ENCODE results near the gene PLA2G12B.
"Not testable (repeated sequence)": the region's sequence is repeated elsewhere in the genome, so short reads cannot be mapped to it uniquely, and the experiment has no call there.

DNA sequence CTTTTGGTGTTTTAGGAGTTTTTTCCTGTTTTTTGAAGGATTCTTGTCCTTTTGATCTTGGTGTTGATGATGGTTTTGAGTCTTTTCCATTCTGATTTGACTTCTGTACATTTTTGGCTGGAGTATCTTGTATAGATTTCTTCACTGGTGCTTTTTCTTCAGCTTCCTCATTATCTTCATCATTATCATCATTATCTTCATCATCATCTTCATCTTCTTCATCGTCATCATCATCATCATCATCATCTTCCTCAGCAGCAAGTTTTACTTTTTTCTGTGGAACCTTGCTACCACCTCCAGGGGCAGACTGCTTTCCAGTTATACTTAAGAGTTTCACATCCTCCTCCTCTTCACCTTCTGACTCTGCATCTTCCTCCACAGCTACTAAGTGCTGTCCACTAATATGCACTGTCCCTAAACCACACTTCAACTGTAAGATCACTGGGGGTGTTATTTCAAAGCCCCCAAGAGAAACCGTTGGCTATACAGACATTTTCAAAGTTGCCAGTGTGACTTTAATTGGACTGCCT lies 36.7 kb downstream of the PLA2G12B start:
- TF ChIP-seq, protein P1, sequence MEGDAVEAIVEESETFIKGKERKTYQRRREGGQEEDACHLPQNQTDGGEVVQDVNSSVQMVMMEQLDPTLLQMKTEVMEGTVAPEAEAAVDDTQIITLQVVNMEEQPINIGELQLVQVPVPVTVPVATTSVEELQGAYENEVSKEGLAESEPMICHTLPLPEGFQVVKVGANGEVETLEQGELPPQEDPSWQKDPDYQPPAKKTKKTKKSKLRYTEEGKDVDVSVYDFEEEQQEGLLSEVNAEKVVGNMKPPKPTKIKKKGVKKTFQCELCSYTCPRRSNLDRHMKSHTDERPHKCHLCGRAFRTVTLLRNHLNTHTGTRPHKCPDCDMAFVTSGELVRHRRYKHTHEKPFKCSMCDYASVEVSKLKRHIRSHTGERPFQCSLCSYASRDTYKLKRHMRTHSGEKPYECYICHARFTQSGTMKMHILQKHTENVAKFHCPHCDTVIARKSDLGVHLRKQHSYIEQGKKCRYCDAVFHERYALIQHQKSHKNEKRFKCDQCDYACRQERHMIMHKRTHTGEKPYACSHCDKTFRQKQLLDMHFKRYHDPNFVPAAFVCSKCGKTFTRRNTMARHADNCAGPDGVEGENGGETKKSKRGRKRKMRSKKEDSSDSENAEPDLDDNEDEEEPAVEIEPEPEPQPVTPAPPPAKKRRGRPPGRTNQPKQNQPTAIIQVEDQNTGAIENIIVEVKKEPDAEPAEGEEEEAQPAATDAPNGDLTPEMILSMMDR (IDR thresholded peaks at IDR 0.05): not testable (repeated sequence)
- TF ChIP-seq POLR2A (IDR thresholded peaks at IDR 0.05): not testable (repeated sequence)
